H1 (cell line): Measurements from ENCODE around the gene NAA10. TPM values are rescaled to one million over a fixed set of nuclear protein-coding genes. Genes with fewer than 3 reads are reported as not detected.

ENCODE experiments used
- TBP ChIP-seq: IDR thresholded peaks from 2 replicates; pipeline ENCODE4 v1.6.1; 2011; ENCODE audit warnings: low read depth, low read length, improper control_type of control experiment
- polyA plus RNA-seq, 7 experiments: library from polyadenylated mRNA; depleted of rRNA in 3 of 7; stranded (reverse) in 5 of 7; unstranded in 2 of 7; fragments of >200 nt in 5 of 7; fragments of 200-250 nt in 2 of 7; gene quantifications; 1 replicate in 5 of 7; 2 replicates in 1 of 7; 4 replicates in 1 of 7; pipeline versions ENCODE4 v1.2.1 to v1.2.3, GENCODE V29; 2011 to 2013; ENCODE audit warnings: missing spikeins in 2 of 7, mixed read lengths in 2 of 7
- total RNA-seq: library from RNA; stranded (reverse); fragmentation: NEBNext Ultra II Directional; extraction: Animal tissue kit (Norgen Biotek cat#: 25700); gene quantifications from 2 replicates; pipeline ENCODE4 v1.2.1, GENCODE V29; 2021

The NAA10 gene
- total and polyA plus RNA-seq, 2 of the 8 experiments (the other 6 are each of a cell fraction or from before 2014, with no cell fraction given), result 80.4 to 98.8 TPM

DNA sequence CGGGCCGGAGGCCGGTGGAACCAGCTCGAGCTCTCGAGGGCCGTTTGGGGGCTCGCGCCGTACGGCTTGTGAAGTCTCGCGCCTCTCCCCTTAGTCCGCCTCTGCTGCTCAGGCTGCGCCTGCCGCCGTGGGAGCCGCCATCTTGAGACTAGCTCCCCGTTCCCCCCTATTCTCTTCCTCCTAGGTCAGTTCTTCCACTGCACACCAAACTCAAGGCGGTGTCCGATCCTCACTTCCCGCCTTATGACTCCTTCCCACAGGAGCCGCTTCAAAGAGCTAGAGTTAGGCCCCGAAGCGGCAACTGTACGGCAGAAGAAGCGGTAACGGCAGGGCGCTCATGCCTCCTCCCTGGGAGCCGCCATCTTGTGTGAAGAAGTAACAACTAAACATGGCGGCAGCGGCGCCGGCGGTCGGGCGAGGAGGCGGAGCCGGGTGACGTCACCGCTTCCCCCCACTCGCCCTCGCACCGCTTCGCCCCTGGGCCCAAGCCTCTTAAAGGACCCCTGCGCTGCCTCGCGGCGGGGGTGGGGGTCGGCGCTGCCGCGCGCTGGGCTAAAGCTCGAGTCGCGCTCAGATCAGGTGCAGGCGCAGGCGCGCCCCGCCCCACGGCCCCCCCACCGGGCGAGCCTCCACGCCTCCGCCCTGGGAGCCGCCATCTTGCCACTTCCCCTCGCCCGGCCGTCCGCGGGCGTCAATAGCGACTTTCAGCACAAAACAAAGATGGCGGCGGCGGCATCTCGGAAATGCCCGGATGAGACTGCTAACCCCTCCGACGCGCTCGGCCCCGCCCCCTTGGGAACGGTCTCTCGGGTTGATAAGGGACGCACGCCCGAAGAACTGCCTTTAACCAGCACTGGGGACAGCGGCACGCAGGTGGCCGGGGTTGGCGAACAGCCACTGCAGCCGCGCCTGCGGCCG is 36.9 kb upstream of the NAA10 start, which contains the start of gene HCFC1 (continued):
- peak; percentile 71 for TF ChIP-seq TBP
